ENCODE data around the gene PRR20G. TPM values are rescaled to one million over a fixed set of nuclear protein-coding genes. Genes with fewer than 3 reads are reported as not detected.

Gene PRR20G
- total and polyA plus RNA-seq, 10 of the 15 experiments (the other 5 are each of a cell fraction or from before 2014, with no cell fraction given), result not detected

- TF ChIP-seq BCL3 (IDR thresholded peaks at IDR 0.05; ENCODE audit: borderline replicate concordance, insufficient read depth, low read depth, low read length, poor library complexity, severe bottlenecking) (no peak), CBX3 (IDR thresholded peaks at IDR 0.05; ENCODE audit: borderline replicate concordance, low read depth) (no peak)
- TF ChIP-seq, protein P1, sequence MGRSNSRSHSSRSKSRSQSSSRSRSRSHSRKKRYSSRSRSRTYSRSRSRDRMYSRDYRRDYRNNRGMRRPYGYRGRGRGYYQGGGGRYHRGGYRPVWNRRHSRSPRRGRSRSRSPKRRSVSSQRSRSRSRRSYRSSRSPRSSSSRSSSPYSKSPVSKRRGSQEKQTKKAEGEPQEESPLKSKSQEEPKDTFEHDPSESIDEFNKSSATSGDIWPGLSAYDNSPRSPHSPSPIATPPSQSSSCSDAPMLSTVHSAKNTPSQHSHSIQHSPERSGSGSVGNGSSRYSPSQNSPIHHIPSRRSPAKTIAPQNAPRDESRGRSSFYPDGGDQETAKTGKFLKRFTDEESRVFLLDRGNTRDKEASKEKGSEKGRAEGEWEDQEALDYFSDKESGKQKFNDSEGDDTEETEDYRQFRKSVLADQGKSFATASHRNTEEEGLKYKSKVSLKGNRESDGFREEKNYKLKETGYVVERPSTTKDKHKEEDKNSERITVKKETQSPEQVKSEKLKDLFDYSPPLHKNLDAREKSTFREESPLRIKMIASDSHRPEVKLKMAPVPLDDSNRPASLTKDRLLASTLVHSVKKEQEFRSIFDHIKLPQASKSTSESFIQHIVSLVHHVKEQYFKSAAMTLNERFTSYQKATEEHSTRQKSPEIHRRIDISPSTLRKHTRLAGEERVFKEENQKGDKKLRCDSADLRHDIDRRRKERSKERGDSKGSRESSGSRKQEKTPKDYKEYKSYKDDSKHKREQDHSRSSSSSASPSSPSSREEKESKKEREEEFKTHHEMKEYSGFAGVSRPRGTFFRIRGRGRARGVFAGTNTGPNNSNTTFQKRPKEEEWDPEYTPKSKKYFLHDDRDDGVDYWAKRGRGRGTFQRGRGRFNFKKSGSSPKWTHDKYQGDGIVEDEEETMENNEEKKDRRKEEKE (IDR thresholded peaks at IDR 0.05), result no peak
Observed at GRCh38 chr3:127284258-127284657, 3.6 kb downstream of the PRR20G start (continued).

GRCh38 chr3:127277561-127277960 is 10.3 kb downstream of the PRR20G start:
- no peak for DNase-seq (ENCODE audit: low read depth, low spot score)
- in situ Hi-C loops (cut with MboI) (no loop called here), intact Hi-C loops (cut with micrococcal nuclease; ENCODE audit: unreplicated experiment) (no loop called here)
- H3K4me1 ChIP-seq (ENCODE audit: control insufficient read depth, insufficient read depth, low read length), result no peaks in the 10 kb centered on the region
- no peak overlapping the region for H2AFZ ChIP-seq (ENCODE audit: control insufficient read depth, low read depth, low read length)
- no peaks in the 10 kb centered on the region for H3K79me2 ChIP-seq (ENCODE audit: control insufficient read depth, insufficient read depth, low read length)
- ATAC-seq, result no peak
- no peak overlapping the region for H3K27ac ChIP-seq (ENCODE audit: control insufficient read depth, insufficient read depth)
- no TSS peak for BruUV-seq (replicated peaks)
- no peaks in the 10 kb centered on the region for H3K36me3 ChIP-seq (ENCODE audit: control insufficient read depth in 2 of 2, insufficient read depth in 2 of 2, low read length in 1 of 2)
- H3K9me3 ChIP-seq (replicated peaks; ENCODE audit: control insufficient read depth, insufficient read depth, low read length), result no peaks in the 10 kb centered on the region; the same call in 2 of the 3 replicates
- no peak overlapping the region for H3K9ac ChIP-seq (ENCODE audit: control insufficient read depth, insufficient read depth, low read length)
- no peak for FAIRE-seq
- no peak overlapping the region for H3K4me2 ChIP-seq (ENCODE audit: control insufficient read depth, insufficient read depth)
- 32% methylated on average over 2 of the region's 2 CpGs for WGBS (ENCODE audit: insufficient coverage, insufficient replicate concordance, low lambda C conversion rate, missing lambda C conversion rate)
- no peaks in the 10 kb centered on the region for H4K20me1 ChIP-seq (ENCODE audit: control insufficient read depth, insufficient read depth)
- CTCF ChIA-PET, result interaction anchor here (1.0 kb wide), 1 partner anchor 13 kb away, joined by 3 read pairs; no protein-coding TSS in a partner anchor
- TF ChIP-seq KLF5 (IDR thresholded peaks at IDR 0.05; ENCODE audit: partially characterized antibody) (no peak), ZNF207 (IDR thresholded peaks at IDR 0.05; ENCODE audit: borderline replicate concordance) (no peak), HCFC1 (IDR thresholded peaks at IDR 0.05; ENCODE audit: low read length) (no peak)
- POLR2A ChIA-PET, result no interaction called here
- no peak overlapping the region for H3K4me3 ChIP-seq
- RAD21 ChIA-PET (ENCODE audit: unreplicated experiment), result no interaction called here
- SMC1A ChIA-PET (ENCODE audit: uncharacterized antibody, unreplicated experiment), result interaction anchor here (0.6 to 0.7 kb wide), 2 partner anchors 18 to 22 kb away, joined by 3 read pairs; no protein-coding TSS in a partner anchor
- no peaks in the 10 kb centered on the region for H3K27me3 ChIP-seq (replicated peaks in 1 of 2; ENCODE audit: control insufficient read depth in 2 of 2, insufficient read depth in 2 of 2, low read length in 1 of 2)
